UCSD-AML1 (cell line): Measurements from ENCODE around the gene USF3.
A peak's percentile ranks its signal among the peaks of the same experiment; 100 is the strongest.

ENCODE experiments used
- DNase-seq: peaks from one replicate; lab custom pipeline; 2025; ENCODE audit not compliant: unreplicated experiment; lab: John Stamatoyannopoulos, UW

Gene USF3

DNA sequence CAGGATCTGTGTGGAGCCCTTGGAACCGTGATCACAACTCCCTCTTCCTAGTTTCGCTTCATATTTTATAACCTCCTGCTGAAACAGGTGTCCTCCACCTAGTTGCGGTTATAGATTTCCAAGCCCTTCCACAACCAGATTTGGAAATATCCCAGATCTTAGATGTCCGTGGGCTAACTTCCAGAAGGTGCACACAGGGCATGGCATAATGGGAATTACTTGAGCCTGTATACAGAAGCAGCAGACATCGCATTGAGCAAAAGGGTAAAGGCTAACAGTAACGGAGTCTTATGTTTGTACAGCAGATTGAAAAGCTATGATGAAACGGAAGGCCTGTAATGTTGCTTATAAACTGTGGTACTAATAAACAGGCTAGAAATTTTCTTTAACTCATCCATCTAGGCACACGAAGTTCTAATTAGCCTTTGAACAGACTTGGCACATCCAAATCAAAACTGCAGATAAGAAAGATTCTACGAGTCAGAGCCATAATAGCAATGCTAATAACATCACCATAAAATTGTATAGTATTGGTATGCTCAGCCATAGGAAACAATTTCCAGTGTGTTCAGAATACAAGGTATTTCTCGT lies 1.2 kb upstream of the USF3 start:
- no peak for DNase-seq

DNA sequence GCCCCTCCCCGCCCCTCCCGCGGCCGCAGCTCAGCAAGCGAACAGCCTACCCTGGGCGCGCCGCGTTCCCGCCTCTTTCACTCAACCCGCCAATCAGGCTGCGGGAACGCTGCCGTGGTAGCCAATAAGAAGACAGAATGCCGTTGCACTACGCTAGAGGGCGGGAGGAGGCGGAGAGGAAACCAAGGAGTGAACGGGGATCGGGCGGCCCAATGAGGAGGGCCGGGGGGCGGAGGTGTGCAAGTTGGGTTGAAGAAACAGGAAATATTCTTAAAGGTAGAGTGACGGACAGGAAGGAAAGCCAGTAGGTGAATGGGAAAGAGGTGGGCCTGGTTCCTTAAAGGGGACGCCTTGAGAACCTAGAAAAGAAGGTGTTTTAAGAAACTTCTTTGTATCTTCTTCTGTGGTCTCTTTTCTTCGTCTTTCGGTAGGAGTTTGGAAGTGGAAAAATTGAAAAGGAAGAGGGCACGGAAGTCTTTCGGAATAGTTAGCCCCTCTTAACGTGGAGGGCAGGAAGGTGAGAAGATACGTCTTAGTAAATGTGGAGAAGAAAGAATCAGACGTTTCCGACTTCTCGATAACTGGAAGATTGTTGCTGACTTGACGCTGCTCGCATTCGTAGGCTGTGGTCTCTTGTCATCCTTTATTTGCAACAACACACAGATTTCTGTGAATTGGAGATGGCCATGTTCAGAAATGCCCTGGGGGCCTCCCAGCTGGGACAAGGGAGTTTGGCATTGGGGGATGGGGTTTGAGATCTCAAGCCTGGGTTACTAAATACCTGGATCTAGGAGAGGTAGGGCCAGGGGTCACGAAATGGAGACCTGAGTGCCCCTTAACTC lies 437 bp upstream of the USF3 start:
- DNase-seq = peak; percentile 99

DNA sequence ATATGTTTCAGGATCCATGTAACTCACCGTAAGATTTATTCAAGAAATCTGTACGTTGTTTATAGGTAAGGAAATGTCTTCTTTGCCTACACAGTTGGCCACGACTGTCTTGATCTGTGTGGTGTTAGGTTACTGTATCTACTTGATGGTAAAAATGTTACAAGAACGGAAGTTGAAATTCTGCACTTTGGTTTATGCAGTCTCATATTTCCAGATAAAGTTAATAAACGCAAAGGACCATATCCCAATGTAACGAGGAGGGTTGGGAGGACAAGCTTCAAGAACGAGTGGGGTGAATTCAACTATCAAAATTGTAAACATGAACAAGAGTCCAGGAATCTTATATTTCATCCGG lies 1.0 kb downstream of the USF3 start:
- no peak for DNase-seq

DNA sequence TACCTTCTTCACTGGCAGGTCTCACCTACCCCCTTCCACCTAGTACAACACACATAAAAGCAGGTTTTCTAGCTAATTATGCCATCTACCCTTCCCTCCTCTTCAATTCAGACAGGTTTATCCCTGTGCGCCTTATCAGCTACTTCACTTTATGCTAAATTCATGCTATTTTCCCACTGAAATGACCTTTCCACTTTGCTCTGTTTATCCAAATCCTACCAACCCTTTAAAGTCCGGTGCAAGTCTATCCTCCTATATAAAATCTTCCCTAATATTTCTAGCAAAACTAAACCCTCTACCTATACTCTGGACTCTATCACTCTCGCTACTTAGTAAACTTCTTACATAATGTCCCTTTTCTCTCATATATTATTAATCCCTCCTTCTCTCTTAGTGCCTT lies 6.0 kb downstream of the USF3 start:
- no peak for DNase-seq

DNA sequence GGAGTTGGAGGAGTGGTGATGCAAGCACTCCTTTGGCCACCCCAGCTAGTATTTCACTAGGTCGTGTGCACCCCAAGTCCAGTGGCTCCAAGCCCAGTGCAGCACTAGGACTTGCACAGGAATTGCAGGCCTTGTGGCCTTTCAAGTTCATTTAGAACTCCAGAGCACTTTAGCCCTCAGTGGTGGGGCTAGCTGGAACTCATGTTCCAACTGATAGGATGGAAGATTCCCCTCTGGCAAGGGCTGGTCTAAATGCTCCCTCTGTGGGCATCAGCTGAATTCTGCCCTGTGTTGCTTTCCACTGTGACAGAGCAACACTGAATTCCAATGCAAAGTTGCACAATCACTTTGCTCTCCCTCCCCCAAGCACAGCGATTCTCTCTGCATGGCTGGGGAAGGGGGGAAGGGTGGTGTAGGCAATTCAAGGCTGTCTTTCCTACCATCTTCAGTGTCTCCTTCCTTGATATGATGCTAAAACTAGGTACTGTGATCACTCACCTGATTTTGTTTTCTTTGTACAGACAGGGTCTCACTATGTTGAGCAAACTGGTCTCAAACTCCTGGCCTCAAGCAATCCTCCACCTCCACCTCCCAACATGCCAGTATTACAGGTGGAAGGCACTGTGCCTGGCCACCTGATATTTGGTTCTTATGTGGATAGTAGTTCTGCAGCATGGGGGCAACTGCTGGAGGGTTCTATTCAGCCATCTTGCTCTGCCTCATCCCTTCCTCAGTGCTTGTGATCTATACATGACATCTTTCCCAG lies 10.3 kb downstream of the USF3 start:
- no peak for DNase-seq

DNA sequence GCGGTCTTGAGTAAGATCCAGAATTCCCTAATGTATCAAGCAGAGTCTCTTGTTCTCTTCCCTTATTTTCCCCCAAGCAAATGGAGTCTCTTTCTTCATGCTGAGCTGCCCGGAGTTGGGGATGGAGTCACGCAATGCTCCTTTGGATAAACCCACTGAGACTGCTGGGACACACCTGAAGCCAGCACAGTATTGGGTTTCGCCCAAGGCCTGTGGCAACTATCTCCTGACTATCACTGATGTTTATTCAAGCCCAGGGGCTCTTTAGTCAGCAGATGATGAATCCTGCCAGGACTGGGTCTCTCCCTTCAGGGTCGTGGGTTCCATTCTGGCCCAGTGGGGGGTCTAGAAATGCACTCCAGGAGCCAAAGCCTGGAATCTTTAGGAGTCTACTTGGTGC lies 11.3 kb downstream of the USF3 start:
- no peak for DNase-seq

DNA sequence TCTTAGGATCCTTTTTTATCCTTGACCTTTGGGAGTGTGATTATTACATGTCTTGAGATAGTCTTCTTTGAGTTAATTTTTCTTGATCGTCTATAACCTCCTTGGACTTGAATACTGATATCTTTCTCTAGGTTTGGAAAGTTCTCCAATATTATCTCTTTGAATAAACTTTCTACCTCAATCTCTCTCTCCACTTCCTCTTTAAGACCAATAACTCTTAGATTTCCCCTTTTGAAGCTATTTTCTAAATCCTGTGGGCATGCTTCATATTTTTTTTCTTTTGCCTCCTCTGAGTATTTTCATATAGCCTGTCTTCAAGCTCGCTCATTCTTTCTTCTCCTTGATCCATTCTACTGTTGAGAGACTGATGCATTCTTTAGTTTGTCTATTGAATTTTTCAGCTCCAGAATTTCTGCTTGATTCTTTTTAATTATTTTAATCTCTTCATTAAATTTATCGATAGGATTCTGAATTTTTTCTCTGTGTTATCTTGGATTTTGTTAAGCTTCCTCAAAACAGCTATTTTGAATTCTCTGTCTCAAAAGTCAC lies 12.1 kb downstream of the USF3 start:
- DNase-seq = no peak

DNA sequence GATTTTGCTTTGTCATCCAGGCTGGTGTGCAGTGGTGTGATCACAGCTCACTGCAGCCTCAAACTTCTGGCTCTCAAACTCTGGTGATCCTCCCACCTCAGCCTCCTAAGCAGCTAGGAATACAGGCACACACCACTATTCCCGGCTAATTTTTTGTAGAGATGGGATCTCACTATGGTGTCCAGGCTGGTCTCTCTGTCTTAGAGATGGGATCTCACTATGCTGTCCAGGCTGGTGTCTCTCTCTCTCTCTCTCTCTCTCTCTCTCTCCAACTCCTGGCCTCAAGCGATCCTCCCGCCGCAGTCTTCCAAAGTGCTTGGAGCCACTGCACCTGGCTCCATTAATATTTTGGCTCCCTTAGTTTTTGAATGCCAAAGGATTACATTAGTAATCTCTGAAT lies 17.7 kb downstream of the USF3 start:
- DNase-seq = no peak

DNA sequence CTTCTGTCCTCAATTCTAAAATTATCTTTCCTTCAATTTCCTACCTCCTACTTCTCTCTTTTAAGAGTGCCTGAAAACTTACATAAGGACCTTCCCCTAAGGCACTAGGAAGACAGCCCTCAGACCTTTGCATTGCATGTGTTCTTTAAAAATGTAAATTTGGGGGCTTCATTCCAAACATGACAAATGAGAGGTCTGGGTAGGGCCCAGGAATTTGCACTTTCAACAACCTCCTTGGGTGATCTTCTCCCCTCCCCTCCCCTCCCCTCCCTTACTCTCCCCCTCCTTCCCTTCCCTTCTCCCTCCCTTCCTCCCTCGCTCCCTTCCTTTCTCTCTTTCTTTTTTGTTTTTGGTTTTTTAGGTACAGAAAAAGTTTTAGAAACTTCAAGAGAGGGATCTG lies 18.7 kb downstream of the USF3 start:
- no peak for DNase-seq

DNA sequence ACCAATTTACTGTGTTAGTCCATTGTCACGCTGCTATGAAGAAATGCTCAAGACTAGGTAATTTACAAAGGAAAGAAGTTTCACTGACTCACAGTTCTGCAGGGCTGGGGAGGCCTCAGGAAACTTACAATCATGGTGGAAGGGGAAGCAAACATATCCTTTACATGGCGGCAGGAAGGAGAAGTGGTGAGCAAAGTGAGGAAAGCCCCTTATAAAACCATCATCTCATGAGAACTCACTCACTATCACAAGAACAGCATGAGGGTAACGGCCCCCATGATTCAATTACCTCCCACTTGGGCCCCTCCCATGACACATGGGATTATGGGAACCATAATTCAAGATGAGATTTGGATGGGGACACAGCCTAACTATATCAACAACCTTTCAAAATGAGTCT lies 20.2 kb downstream of the USF3 start:
- no peak for DNase-seq

DNA sequence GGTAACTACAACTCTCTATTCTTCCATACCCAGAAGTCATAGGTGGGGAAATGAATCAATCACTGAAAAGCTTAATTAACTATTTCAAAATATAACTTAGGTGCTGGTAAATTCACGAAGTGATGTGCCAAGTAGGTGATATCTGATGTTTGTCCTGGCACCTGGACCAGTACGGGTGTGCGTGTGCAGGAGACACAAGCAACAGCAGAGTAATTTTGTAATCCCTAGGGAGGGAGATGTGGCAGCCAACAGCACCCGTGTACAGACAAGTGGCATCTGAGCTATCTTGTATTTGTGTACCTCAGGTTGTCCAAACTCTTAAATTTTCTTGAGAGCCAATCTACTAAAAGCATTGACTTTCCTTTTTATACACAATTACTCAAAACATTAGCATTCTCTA lies 22.8 kb downstream of the USF3 start:
- DNase-seq = no peak

DNA sequence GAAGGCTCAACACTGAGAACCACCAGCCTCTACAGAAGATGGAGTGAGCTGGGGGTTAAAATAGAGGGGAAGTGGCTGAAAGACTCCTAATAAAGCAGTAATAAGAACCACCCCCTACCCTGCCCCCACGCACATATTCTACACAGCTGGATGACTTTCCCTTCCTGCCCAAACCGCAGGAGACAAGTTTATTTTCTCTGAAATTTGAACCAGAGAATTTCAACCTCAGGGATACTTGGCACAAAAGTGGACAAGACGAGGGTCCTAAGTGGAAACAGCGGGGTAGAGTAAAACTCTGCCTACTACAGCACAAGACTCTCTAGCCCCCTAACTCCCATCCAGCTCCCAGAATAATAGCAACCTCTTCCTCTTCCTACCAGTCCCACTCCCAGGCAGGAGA lies 28.4 kb downstream of the USF3 start:
- DNase-seq = peak; percentile 61

DNA sequence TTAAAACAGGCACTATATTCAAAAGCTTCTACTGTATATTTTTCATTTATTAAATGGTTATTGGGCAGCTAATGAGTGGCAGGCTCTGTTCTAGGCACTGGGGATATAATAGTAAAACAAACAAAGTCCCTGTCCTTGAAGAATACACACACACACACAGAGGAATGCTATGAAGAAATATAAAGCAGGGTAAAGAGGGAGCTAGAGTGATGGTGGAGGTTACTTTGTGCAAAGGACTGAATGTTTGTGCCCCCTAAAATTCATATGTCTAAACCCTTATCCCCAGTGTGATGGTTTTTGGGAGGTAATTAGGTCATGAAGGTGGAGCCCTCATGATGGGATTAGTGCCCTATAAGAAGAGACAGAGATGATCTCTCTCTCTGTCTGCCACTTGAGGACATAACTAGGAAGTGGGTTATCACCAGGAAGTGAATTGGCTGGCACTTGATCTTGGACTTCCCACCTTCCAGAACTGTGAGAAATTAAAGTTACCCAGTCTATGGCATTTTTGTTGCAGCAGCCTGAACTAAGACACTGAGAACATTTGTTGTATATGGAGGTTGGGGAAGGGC lies 31.8 kb downstream of the USF3 start:
- DNase-seq = no peak

DNA sequence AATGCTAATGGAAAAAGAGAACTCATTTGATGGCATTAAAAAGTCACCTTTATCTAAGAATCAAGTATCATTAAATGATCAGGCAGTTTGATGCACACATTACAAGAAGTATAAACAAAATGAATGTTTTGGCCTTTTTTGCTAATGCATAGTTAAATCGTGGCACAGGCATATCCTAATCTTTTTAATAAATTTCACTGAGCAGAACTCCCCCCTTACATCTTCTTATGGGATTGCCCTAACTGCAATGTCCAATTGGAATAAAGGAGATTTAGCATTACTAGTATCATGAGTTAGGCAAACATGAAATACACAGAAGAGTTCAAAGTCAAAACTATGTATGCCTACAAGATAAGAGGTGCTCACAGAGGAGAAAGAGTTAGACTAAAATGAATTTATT lies 32.7 kb downstream of the USF3 start:
- DNase-seq = no peak

DNA sequence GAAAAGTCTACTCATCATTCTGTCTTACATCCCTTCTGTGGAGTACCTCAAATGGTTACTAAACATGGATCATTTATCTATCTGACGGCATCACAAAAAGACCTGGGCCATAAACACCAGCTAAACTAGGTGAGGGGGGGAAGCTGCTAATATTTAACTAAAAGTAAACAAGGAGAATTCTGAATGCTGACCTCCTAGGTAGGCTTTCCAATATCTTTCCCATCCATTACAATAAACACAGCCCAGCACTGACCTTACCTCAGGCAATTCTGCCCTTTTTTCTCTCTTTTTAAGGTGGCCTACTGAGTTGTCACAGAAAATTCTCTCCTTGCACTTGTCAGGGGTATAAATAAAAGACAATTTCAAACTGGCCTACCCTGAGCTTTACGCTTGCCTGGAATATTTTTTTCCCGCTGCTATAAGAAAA lies 33.1 kb downstream of the USF3 start:
- no peak for DNase-seq

DNA sequence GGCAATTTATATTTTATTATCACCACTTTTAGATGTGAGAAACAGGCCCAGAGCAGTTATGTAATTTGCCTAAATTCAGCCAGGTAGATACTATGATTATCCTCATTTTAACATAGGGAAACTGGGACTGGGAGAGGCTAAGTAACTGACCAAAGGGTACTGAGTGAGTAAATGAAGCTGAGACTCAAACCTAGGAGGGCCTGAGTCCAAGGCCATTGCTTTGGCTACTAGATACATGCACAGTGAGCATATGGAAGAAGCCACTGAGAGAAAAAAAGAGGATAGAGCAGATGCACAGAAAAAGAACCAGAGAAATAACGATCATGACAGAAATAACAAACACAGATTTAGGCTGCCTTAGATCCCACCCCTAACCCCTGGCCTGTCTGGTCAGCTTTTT lies 33.6 kb downstream of the USF3 start:
- no peak for DNase-seq

DNA sequence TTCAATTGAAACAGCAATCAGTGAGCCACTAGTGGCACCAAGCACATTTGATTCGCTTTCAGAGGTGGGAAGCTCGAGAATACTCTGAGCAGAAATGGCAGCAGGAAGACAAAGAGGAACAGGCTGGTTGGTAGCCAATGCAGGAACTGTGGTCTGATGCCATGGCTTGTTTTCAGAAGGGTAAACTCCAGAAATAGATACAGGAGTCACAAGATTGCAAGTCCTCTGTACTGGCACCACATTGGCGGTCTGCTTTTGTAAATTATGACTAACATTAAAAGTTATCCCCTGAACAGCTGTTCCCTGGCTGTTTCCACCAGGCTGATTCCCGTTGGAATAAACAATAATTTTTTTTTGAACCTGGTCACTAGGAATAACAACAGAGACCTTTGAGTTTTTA lies 35.5 kb downstream of the USF3 start:
- no peak for DNase-seq

DNA sequence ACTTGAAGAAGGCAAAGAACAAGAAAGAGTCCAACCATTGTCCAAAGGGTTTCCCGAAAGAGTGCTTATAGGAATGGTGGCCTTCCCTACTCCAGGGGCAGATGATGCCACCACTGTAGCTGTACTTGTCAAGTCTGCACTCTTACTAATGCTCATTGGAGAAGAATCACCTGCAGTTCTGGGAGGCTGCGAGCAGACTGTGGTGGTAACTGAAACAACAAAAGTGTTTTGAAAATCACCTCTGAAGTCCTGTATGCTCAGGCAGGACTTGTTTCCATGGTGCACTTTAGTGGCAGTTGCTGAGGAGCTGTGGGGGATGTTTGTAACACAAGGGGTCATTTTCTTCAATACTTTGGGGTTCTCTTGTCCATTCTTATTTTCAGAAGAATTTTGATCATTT lies 36.0 kb downstream of the USF3 start:
- no peak for DNase-seq

DNA sequence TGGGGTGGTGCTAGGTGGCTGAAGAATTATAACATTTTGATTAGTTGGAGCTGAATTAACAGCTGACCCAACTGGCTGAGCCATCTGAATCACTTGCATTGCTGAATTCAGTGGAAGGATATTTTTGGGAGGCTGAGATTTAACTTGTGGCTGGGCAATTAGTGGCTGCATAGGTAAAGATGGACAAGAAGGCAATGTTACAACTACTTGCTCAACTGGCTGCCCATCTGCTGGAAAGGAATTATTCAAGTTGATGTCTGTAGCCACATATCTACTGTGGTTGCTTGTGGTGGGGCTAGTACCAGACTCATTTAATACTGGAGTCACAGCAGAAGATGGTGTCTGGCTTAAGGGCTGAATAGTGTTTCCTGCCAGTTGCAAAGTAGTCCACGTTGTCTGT lies 36.4 kb downstream of the USF3 start:
- no peak for DNase-seq

DNA sequence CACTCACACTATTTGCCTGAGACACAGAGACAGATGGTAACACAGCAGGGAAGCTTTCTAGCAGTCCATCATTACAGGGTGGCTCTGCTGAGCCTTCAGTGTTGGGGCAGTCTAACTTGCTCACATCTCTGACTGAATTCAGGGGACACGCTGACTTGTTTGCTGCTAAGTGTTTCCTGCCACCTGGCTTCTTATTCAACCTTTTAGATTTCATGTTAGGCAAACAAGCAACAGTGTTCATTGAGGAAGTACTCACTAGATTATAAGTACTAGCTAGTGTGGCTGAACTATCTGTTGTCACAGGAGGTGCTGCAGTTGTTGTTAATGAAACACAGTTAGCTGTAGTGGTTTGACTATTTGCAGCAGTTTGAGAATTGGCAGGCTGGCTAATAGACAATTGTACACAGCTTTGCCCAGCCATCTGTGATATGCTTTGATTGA lies 37.3 kb downstream of the USF3 start:
- no peak for DNase-seq

DNA sequence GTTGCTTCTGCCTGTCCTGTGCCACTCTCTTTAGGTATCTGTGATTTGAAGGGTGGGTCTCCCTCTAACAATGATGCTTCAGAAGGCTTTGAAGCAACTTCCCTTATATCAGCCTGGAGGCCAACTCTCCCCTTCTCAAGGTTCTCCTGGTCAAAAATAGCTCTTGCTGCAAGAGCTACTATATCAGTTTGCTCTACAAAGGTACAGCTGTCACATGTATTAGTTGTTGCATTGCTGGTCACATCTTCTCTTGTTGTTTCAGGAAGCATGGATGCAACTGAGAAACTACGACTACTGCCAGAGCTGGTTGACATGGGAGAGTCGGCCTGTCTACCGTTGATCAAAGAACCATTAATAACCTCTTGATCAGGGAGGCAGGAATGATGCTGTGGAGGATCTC lies 38.3 kb downstream of the USF3 start:
- DNase-seq = no peak

DNA sequence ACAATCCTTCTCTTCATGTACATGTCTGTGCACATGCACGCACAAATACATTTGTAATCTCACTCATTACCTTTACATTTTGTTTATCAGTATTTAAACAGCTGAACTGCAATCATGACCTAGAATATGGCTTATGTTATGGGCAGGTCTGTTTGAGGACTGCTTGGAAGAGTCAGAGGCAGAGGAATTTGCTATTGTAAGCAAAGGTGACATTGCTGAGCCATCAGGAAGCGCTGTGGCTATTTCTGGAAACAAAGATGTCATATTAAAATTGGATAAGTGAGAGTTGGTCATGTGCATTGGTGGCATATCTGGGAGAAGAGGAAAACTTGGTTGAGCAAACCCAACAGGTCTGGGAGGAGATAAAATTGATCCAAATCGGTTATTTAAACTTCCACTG lies 41.6 kb downstream of the USF3 start:
- DNase-seq = no peak
